Left lobe of liver (tissue), 2 donors: ENCODE measurements around the gene RAB40C. TPM values are rescaled to one million over a fixed set of nuclear protein-coding genes. Genes with fewer than 3 reads are reported as not detected.

ENCODE experiments used
- ATAC-seq: fragments of 200-7000 bp; cut with Tn5 transposase; one replicate; pipeline ENCODE4 v1.9.1; 2020; ENCODE audit warnings: mild to moderate bottlenecking, moderate library complexity
- DNase-seq: peaks from one replicate; pipeline ENCODE4 v3.0.0-alpha.2; 2020; ENCODE audit warnings: low spot score
- total RNA-seq: library from RNA; stranded (reverse); gene quantifications from one replicate; pipeline ENCODE4 v1.2.1, GENCODE V29; 2021
- donor health status: DM: no; HTN: no; CAD: no; lungs with moderate emphysema.
- donor health status: DM: no; HTN: yes; CAD: no.

Gene RAB40C
- total RNA-seq, 1 donor from 2014 or later: 15.5 TPM

DNA sequence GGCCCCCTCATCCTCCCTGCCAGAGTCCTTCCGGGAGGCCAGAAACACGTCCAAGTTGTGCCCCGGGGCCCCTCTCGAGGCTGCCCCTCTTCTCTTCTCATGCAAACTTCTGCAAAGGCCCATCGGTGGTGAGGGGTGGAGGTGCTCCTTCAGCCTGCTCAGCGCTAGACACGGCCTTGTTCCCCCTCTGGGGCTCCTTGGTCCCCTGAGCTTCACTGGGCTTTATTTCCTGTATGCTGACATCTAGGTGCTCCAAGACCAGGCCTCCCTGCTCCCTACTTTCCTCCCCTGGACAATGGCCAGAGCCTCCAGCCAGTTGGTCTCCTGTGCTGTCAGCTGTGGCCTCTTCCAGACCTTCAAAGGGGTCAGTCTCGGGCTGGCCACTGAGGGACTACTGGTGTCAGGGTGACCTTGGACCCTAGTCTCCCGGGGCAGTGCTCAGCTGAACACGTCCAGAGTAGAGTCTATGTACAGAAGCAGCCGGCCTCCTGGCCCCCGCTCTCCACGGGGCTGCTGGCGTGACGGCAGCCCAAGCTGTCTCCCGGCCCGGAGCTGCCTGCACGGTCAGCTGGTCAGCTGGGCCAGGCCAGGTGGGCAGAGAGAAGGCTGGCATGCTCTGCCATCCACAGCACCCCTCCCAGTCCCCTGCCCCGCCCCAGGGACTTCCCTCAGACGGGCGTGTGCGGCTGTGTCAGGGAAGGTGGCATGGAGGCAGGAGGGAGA, 31.4 kb upstream of the RAB40C start:
- peak; percentile 65 for DNase-seq
- peak; percentile 63 for ATAC-seq

DNA sequence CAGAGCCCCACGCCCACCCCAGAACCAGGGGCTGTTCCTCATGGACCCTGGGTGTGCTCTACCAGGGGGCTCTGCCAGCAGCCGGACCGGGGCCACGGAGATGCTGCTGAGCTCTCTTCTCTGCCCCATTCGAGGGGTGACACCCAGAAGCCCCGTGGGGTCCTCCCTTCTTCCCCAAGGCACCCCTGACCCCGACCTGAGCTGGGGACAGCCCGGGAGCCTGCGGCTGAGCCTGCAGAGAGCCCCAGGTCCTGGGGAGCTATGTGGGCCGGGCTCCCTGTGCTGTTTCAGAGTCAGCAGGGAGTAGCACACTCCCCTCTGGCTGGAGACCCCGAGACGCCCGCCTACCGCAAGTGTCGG, 30.9 kb upstream of the RAB40C start:
- DNase-seq (no peak), ATAC-seq (no peak)

DNA sequence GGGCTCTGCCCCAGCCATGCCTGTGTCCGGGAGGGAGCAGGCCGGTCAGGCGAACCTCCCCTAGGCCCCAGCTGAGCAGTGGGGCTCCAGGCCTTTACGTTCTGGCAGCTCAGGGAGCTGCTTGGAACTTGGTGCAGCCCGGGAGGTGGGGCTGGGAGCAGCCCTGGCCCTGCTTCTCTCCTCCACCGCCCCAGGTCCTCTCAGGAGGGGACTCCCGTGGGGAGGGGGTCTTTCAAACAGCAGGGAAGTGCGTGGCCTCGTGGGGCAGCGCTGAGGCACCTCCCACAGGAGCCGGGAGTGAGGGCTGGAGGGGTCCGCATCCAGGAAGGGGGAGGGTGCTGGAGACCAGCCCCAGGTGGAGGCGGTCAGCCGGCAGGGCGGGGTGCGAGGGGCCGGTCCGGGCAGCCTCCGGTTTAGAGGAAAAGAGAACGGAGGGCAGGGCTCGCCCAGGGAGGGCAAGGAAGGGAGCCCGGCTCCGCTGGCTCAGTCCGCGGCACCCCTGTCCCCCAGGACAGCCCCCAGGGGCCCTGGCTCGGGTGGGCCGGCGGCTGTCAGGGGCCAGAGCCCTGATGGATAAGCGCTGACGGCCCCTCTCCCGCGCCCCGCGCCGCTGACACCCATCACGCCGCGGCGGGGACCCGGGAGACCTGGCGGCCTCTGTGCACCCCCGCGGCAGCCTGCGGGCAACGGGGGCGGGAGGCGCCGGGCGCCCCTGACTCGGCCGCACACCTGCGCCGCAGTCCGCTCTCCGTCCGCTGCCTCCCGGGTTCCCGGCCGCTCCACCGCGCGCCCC, 30.3 kb upstream of the RAB40C start:
- no peak for DNase-seq
- ATAC-seq: no peak

DNA sequence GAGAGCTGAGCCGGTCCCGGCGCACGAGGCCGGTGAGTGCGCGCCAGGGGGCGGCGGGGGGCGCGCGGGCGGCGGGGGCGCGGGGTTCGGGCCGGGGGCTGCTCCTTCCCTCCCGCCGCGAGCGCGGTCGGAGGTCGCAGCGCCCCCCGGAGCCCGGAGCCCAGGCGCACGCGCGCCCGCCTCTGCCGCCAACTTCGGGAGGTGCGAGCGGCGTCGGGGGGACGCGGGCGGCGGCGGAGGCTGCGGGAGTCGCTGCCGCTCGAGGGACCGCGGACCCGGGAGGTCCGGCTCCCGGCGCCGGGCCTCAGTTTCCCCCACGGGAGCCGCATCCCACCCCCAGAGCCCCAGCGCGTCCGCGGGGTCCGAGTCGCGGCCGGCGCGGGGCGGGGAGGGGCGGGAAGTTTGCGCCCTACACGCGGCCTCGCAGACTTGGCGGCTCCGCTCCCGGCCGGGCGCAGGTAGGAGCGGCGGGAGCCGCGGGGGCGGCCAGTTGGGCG, 29.6 kb upstream of the RAB40C start, which contains the start of gene PRR35:
Gene PRR35, plus strand, starts transcription at position 191 of the 497 bp plus-strand sequence. CDS start 2,901 bp downstream, outside the sequence.
- DNase-seq (no peak), ATAC-seq (no peak)

DNA sequence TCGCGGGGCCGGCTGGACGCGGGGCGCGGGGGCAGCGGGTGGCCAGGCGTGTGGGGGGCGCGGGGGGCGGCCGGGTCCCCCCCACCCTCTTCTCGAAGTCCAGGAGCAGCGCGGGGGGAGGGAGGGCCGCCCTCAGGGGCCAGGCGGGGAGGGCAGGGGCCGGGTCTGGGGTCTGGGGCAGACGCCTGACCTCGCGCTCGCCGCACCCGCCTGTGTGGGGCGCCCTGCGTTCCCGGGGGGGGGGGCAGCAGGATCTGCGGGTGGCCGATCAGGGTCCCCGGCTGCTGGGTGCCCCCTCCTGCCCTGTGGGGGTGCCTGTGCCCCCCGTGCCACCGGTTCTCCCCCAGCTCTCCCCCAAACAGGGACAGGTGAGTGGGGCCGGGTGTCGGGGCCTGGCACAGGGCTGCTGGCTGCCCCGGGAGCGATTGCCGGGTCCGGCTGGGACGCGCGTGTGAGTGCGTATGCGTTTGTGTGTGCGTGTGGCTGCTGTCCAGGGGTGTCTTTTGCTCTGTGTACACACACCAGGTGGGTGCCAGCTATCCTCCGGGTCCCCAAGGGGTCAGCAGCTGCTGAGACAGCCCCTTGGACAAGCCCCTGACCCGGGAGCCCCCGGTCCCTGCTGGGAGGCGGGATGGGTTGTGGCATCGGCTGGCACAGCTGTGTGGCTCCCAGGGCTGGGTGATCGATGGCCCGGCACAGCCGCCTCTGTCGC, 29.0 kb upstream of the RAB40C start:
- DNase-seq (no peak), ATAC-seq (no peak)

DNA sequence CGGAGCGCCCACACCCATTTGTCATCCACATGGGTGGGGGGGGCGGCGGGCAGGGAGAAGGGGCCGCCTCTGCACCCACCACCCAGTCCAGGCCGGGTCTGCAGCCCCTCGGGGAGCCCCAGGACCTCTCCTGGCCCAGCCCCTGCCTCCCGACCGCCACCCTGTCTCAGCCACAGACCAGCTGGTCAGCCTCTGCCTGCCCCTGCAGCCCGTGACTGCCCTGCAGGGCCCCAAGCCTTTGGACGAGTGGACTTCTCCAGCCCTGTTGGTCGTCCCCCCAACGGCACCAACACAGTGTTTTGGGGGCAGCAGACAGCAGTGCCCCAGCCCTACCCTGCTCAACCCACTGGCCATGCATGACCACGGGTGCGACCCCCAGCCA, 28.5 kb upstream of the RAB40C start:
- ATAC-seq (no peak), DNase-seq (no peak)

DNA sequence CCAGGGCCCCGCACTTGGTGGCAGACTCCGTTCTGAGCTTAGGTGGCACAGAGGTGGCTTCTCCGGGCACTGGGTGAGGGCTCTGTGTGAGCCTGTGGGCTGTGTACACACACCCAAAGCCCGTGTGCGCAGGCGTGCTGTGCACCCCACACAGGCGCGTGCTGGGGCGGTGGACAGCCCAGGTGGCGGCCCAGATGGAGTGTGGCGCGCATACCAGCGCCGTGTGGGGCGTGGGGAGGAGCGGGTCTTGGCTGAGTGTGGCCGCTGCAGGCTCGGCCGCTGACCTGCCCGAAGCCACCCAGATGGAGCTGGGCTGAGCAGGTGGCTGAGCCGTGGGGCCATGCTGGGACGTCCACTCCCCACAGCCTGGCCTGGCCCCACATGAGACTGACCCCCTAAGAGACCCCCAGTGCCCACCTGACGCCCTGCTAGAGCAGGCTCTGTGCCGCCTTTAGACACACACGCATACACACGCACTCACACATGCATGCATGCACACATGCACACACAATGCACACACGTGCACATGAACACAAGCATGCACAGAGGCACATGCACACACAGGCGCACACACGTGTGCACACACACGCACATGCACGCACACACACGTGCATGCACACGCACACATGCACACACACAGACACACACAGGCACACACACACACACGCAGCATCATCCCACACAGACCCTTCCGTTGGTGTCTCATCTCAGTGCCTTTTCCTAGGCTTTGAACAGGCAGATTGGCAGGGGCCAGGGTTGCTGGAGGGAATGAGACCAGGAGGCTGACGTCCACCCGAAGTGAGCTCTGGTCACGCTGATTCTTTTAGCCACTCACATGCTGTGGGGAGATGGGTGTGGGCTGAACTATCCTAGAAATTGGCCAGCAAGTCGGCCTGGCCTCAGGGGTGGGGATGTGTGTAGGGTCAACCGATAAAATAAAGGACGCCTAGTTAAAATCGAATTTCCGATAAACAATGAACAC, 27.6 kb upstream of the RAB40C start:
- ATAC-seq (no peak), DNase-seq (no peak)

DNA sequence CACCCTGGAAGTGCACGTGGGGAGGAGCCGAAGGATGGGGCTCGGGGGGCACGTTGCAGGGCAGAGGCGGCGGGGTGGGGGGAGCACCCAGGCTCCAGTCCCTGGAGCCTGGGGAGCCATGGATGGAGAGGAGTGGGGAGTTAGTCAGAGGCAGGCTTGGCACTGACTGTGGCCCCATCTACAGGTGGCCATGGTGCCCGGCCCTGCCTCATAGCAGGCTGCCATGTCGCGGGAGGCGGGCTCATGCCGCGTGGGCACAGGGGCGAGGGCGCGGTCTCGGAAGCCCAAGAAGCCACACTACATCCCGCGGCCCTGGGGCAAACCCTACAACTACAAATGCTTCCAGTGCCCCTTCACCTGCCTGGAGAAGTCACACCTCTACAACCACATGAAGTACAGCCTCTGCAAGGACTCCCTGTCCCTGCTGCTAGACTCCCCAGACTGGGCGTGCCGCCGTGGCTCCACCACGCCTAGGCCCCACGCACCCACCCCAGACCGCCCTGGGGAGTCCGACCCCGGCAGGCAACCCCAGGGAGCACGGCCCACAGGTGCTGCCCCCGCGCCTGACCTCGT, 26.7 kb upstream of the RAB40C start:
- no peak for DNase-seq
- ATAC-seq: no peak

DNA sequence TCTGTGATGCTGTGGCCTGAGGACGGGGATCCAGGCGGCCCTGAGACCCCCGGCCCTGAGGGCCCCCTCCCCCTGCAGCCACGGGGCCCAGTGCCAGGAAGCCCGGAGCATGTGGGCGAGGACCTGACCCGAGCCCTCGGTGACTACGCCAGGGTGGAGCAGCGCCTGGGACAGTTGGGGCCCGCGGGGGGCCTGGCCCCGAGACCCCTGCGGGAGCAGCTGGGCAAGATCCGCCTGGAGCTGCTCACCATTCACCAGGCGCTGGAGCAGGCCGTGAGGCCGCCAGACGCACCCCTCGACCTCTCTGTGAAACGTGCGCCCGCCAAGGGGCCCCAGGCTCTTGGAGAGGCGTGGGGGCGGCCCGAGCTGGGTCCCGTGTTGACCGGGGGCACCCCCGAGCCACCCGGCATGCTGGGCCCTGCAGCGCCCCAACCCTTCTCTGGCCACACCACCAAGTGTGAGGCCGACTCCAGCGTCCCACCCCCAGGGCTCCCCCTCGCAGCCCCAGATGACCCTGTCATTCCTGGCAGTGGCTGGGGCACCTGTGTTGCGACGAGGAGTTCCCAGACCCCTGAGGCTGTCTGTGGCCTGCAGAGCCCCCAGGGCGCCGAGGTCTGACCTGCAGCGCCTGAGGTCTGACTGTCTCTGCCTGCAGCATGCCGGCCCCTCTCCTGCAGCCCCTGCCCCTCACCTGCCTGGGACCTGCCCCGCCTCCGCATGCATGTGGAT, 25.0 kb upstream of the RAB40C start:
- ATAC-seq (no peak), DNase-seq (no peak)

DNA sequence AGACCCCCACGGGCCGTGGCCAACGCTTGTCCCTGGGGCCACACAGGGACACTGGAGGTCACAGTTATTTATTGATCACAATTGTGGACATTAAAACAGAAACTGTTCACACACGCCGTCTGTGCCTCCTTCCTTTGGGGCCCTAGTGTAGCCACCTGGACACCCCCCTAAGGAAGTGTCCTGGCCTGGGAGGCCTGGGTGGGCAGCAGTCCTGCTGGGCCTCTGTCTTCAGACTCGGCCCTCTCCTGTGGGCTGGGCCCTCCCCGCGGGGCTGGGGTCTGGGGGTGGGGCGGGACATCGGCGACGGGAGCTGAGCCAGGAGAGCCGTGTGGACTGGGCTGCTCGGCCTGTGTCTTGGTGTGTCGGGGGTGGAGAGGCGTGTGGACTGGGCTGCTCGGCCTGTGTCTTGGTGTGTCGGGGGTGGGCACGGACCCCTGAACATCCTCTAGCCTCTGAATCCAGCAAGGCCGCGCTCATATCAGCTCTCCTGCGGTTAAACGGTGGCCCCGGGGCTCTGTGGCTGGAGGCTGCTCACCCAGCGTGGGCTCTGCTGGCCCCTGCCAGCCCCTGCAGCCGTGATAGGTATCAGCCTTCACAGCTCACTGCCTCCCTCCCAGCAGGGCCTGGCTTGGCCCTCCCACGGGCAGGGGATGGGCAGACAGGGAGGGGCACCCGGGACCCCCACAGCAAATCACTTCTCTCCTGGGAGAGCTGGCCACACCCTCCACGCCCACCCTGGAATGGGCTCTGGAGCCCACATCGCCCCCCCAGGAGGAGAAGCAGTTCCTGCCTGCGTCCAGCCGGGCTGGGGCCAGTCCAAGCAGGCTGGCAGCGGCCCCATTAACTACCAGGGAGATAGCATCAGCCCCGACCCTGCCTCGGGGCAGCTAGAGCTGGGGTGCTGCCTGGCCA, 24.2 kb upstream of the RAB40C start:
- ATAC-seq (no peak), DNase-seq (no peak)

DNA sequence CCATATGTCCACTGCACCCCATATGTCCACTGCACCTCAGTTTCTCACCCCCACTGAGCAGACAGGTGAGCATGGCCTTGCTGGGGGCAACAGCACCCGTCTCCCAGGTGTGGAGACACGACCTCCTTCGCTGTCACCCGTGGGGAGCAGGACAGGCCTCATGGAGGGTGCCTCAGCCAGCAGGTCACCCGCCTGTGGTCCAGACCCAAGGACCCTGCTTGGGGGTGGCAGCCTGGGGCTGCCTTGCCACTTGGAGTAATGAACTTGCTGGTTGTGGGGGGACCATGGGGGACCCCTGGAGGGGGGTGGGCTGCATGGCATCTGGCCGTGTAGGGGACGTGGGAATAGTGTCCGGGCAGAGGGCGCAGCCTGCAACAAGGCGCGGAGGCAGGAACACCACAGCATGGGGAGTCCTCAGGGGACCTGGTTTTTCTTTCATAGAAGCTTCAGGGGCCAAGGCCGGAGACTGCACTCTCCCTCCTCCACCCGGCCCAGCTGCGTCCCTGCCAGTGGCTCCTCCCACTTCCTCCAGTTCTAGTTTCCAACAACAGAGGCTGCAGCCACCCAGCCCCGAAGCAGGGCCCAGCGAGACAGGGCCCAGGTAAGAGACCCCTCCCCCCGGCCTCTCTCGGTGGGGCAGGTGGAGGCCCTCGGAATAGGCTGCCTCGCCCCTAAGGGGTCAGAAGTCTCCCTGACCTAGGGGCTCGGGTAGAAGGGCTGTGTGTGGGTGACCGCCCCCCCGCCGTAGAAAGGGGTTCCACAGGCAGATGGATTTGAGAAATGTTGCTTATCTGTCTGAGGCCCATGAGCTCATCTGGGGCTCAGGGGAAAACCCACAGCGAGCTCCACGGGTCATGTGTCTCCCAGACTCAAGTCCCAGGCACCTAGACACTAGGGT, 23.1 kb upstream of the RAB40C start, which contains the start of gene NHLRC4:
Gene NHLRC4, plus strand, starts transcription at position 531 of the 898 bp plus-strand sequence. CDS start 1,043 bp downstream, outside the sequence.
- DNase-seq: no peak

DNA sequence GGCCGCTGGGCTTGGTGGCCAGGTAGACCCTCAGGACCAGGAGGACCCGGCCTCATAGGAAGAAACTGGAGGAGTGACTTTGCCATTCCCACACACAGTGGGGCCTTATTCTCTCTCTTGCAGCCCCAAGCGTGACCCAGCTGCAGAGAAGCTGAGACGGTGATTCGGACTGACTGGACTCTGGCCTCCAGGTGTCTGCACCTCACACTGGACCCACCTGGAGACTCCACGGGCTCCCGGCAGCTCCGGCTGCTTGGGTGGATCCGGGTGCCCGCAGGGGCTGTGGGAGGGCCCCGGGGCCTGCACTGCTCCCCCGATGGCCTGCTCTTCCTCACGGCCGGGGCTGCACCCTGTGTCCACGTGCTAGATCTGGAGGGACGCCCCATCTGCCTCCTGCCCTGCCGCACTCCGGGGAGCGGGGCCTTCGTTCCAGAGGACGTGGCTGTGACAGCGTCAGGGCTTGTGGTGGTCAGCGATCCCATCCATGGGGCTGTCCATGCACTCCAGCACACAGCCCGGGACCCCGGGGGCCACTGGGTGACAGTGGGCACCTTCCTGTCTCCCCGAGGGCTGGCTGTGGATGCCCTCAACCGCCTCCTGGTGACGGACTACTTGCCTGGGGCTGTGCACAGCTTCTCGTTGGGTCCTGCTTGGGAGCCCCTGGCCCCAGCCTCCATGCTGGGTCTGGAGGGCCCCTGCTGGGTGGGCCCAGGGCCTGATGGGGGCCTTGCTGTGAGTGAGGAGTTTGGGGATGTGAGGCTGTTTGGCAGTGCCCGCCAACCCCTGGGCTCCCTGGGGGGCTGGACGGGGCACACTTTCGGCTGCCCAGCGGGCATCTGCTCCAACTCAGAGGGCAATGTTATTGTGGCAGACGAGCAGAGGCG, 22.3 kb upstream of the RAB40C start:
- no peak for DNase-seq

More for the DNA sequence above, 23.1 kb upstream of the RAB40C start, which contains the start of gene NHLRC4:
- ATAC-seq: no peak

DNA sequence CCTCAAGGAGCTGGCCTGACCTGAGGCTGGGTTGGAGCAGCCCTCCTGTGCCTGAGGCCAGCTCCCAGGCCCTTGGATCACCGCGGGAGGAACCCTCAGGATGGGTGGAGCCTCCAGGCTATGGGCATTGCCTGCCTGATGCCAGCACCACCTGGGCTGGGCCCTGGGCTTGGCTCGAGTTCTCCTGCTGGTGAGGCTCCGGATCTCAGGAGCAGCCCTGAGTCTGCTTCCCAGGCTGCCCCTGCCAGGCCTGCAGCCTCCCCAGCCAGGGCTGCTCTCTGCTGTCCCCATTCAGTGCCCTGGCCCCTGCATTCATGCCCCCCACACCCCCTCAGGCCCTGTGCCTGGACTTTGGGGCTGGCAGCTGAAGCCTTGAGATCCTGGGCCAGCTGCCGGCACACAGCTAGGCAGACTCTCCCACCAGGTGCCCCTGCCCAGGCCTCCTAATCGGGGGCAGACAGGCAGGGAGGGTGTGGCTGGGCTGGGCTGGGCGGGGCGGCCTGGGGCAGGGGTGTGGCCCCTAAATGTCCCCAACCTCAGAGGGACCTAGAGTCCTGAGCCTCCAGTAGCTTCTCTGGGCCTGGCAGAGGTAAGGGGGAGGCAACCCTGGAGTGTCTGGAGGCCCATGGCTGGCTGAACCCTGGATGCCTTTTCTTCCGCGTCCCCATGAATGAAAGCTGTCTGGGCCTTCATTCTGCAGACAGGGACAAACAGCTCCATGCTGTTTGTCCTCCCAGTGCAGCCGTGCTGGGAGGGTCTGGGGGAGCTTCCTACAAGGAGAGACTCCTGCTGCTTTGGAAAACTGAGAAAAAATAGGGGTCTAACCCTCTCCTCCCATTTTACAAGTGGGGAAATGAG, 21.2 kb upstream of the RAB40C start:
- no peak for ATAC-seq
- DNase-seq: no peak

More for the DNA sequence above, 22.3 kb upstream of the RAB40C start:
- no peak for ATAC-seq

DNA sequence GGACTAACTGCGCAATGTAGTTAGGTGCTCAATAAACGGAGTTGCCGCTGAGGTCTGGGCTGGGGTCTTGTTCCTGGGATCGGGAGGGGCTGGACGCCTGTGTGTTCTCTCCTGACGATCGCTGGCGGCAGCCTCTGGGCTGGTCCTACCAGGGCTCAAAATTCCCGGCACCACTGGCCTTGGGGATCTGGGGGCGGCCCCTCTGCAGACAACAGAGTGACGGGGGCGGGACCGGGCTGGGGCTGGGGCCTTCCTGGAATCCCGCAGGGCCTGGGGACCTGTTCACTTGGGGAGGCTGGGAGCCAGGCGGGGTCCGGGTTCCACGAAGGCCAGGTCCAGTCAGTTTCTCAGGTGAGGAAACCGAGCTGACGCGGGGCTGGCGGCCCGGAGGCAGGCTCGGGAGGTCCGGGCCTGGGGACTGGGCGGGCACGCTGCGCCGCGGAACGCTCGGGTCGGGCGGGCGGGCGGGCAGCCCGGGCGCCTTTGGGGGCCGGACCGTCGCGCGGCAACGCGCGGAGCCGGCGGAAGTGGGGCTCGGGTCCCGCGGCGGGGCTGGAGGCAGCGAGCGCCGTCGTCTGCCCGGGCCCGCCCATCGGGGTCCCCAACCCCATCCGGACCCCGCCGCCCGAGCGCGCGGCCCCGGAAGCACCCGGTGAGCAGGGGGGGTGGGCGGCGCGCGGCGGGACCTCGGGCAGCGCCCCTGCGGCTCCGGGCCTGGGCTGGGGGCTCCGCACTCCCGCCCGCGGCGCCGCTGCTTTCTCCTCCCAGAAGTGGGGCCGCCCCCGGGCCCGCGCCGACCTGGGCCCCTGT, 20.2 kb upstream of the RAB40C start, which contains the start of gene PIGQ:
Gene PIGQ, plus strand, starts transcription at position 524 of the 810 bp plus-strand sequence. CDS start 4,107 bp downstream, outside the sequence.
- peak; percentile 65 for DNase-seq
- ATAC-seq: peak; percentile 69
